ENCODE results near the gene MKLN1. TPM values are rescaled to one million over a fixed set of nuclear protein-coding genes. Genes with fewer than 3 reads are reported as not detected.

The MKLN1 gene
- total and polyA plus RNA-seq, 2 of the 4 experiments (the other 2 are of a cell fraction), result 17.5 to 52.0 TPM

DNA sequence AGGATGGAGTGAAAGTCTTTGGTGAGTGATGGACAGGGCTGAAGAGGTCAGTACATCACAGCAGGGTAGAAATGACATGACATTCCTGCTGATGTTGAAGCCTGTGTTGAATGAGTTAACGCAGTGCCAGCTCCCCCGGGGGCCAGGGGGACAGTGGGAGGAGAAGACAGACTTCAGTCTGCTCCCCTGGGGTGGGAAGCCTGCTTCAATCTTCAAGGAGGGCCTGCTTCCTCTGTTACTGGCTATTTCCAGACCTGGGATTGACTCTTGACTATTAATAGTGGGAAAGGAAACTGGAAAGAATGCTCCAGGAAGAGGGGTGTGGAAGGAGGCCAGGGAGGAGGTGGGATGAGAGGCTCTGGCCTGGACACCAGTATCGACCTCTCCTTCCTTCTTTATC, 201.5 kb downstream of the MKLN1 start:
- H2AK9ac ChIP-seq (replicated peaks; ENCODE audit: low read depth, low read length, poor library complexity), result no peak overlapping the region
- H3K79me1 ChIP-seq (ENCODE audit: low read depth in 1 of 2, low read length in 2 of 2), result peaks cover 0 to 2% of the 10 kb centered on the region in 2 experiments; a peak in 2 of 4 replicates
- no peak overlapping the region for H2BK20ac ChIP-seq (ENCODE audit: low read depth, low read length)
- no peaks in the 10 kb centered on the region for H4K20me1 ChIP-seq (ENCODE audit: insufficient read depth, low read length)
- CTCF ChIA-PET, result no interaction called here
- no peak overlapping the region for H3K4me2 ChIP-seq (ENCODE audit: low read depth, low read length)
- no peaks in the 10 kb centered on the region for H3K9me1 ChIP-seq (ENCODE audit: insufficient read depth, low read length)
- H2BK15ac ChIP-seq (ENCODE audit: low read depth, low read length), result no peak overlapping the region
- H2AFZ ChIP-seq (replicated peaks; ENCODE audit: low read length, poor library complexity), result no peak overlapping the region
- H3K14ac ChIP-seq (replicated peaks; ENCODE audit: low read depth, low read length), result 0 out of 2 replicates have a peak overlapping the region, but pooled peaks have one; percentile 21
- no peak overlapping the region for H3K9ac ChIP-seq (ENCODE audit: low read depth, low read length)
- no peak overlapping the region for H3K4me3 ChIP-seq (ENCODE audit: insufficient read depth, low read depth, low read length)
- H3K27me3 ChIP-seq (ENCODE audit: control insufficient read depth, insufficient read depth, low read length), result peaks cover 3% of the 10 kb centered on the region; the same call in 1 of the 2 replicates
- no peak overlapping the region for H3K23ac ChIP-seq (ENCODE audit: low read depth, low read length)
- no peak overlapping the region for H3K4ac ChIP-seq (ENCODE audit: low read depth, low read length)
- no peak for TF ChIP-seq SMC3 (IDR thresholded peaks at IDR 0.05; ENCODE audit: low read depth, low read length)
- no peak for TF ChIP-seq RFX5 (IDR thresholded peaks at IDR 0.05; ENCODE audit: low read depth, low read length)
- TF ChIP-seq RAD21 (IDR thresholded peaks at IDR 0.05; ENCODE audit: low read length), result no peak
- no peak for TF ChIP-seq MAZ (IDR thresholded peaks at IDR 0.05; ENCODE audit: borderline replicate concordance, low read depth, low read length)
- no peak for TF ChIP-seq RCOR1 (IDR thresholded peaks at IDR 0.05; ENCODE audit: insufficient replicate concordance, low read length)
- no peak for TF ChIP-seq POLR2A (IDR thresholded peaks at IDR 0.05; ENCODE audit: low read depth, low read length)
- TF ChIP-seq MAFK (IDR thresholded peaks at IDR 0.05; ENCODE audit: low read depth, low read length), result no peak
- TF ChIP-seq NFE2L2 (IDR thresholded peaks at IDR 0.05; ENCODE audit: low read depth, low read length), result no peak
- TF ChIP-seq CEBPB (IDR thresholded peaks at IDR 0.05; ENCODE audit: low read depth, low read length), result no peak
- no peak for TF ChIP-seq MXI1 (IDR thresholded peaks at IDR 0.05; ENCODE audit: borderline replicate concordance, low read depth, low read length)
- no peak for TF ChIP-seq CHD1 (IDR thresholded peaks at IDR 0.05; ENCODE audit: low read depth, low read length)
- H2BK120ac ChIP-seq (ENCODE audit: low read depth, low read length), result no peak overlapping the region
- no peak overlapping the region for H4K5ac ChIP-seq (ENCODE audit: low read depth, low read length)
- no peak overlapping the region for H4K8ac ChIP-seq (ENCODE audit: low read depth in 2 of 2, low read length in 2 of 2)
- no peak for ATAC-seq (ENCODE audit: low read depth)
- dilution Hi-C loops (cut with HindIII; ENCODE audit: low sequenced_read_pairs, unreplicated experiment), result no loop called here
- no peaks in the 10 kb centered on the region for H3K4me1 ChIP-seq (ENCODE audit: control insufficient read depth, insufficient read depth, low read length)
- no peak overlapping the region for H3K56ac ChIP-seq (ENCODE audit: extremely low read depth, insufficient read depth, low read length)
- H3K18ac ChIP-seq (ENCODE audit: low read depth, low read length), result no peak overlapping the region
- intact Hi-C loops (cut with micrococcal nuclease), result no loop called here
- DNase-seq, result no peak
- H2BK5ac ChIP-seq (ENCODE audit: low read depth, low read length, poor library complexity, severe bottlenecking), result no peak overlapping the region
- BruUV-seq (replicated peaks), result no TSS peak
- no peak overlapping the region for H4K91ac ChIP-seq (ENCODE audit: insufficient read depth, low read depth, low read length)
- H3K36me3 ChIP-seq (ENCODE audit: control insufficient read depth, insufficient read depth, low read length), result no peaks in the 10 kb centered on the region
- in situ Hi-C loops (cut with MboI; ENCODE audit: low sequenced_read_pairs), result no loop called here
- no peak overlapping the region for H3K27ac ChIP-seq (ENCODE audit: insufficient read depth, low read length)
- H3K9me3 ChIP-seq (ENCODE audit: control insufficient read depth, insufficient read depth, low read length), result no peaks in the 10 kb centered on the region
- 0% methylated on average over 1 of the region's 3 CpGs; no CpG with 5 or more reads in 1 of the 2 experiments for WGBS, 2 experiments (ENCODE audit: extremely low coverage in 2 of 2, insufficient read length in 1 of 2)
- H2AK5ac ChIP-seq (ENCODE audit: low read depth, low read length), result no peak overlapping the region
- POLR2A ChIA-PET (ENCODE audit: unreplicated experiment), result no interaction called here
